Breast epithelium (tissue), 3 donors: ENCODE data around the gene CYP51A1.
"Not testable (repeated sequence)": the region's sequence is repeated elsewhere in the genome, so short reads cannot be mapped to it uniquely, and the experiment has no call there.

Experiments used
- CTCF ChIP-seq, 3 donors: fragments of 450-650 bp; IDR thresholded peaks; one replicate each; pipeline ENCODE4 v1.5.1; 2016 to 2017; ENCODE audit warnings: antibody characterized with exemption in 3 of 3, mild to moderate bottlenecking in 3 of 3, moderate library complexity in 3 of 3
- POLR2A ChIP-seq: fragments of 450-650 bp; IDR thresholded peaks from one replicate; pipeline ENCODE4 v1.6.1; 2016; ENCODE audit warnings: antibody characterized with exemption, mild to moderate bottlenecking, moderate library complexity
- POLR2AphosphoS5 ChIP-seq, 3 donors: sonication (generic); formaldehyde crosslinking; IDR thresholded peaks; one replicate each; pipeline ENCODE4 v1.6.1; 2017; ENCODE audit warnings: antibody characterized with exemption in 3 of 3

DNA sequence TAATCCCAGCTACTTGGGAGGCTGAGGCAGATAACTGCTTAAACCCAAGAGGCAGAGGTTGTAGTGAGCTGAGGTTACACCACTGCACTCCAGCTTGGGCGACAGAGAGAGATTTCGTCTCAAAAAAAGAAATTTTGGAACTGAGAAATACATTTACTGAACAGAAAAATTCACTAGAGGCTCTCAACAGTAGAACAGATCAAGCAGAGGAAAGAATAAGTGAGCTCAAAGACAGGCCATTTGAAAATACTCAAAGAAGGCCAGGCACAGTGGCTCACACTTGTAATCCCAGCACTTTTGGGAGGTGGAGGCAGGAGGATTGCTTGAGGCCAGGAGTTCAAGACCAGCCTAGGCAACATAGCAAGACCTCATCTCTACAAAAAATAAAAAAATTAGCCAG is 35.3 kb upstream of the CYP51A1 start:
- TF ChIP-seq CTCF (IDR thresholded peaks at IDR 0.05); POLR2AphosphoS5 (IDR thresholded peaks at IDR 0.05); POLR2A: not testable (repeated sequence)
